Measurements from ENCODE around the gene TPRX1. TPM values are rescaled to one million over a fixed set of nuclear protein-coding genes. Genes with fewer than 3 reads are reported as not detected.
"Not testable (repeated sequence)": the region's sequence is repeated elsewhere in the genome, so short reads cannot be mapped to it uniquely, and the experiment has no call there.

Gene TPRX1
- total RNA-seq, 1 experiment from 2014 or later, result not detected

DNA sequence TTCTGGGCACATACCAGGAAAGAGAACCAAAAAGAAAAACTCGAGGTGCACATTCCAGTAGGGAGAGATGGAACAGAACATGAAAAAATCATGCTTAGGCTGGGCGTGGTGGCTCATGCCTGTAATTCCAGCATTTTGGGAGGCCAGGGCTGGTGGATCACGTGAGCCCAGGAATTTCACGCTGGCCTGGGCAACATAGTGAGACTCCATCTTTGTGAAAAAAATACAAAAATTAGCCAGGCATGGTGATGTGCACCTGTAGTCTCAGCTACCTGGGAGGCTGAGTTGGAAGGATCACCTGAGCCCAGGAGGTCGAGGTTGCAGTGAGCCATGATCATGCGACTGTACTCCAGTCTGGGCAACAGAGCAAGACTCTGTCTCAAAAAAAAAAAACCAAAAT, 33.1 kb downstream of the TPRX1 start:
- not testable (repeated sequence) for H3K9me3 ChIP-seq (ENCODE audit: low read length); H2AFZ ChIP-seq (ENCODE audit: low read length); H4K20me1 ChIP-seq (ENCODE audit: insufficient read depth, low read depth, low read length); H3K79me2 ChIP-seq (ENCODE audit: low read length); H3K36me3 ChIP-seq (ENCODE audit: insufficient read depth, low read length); DNase-seq; H3K9ac ChIP-seq (ENCODE audit: low read length); H3K27ac ChIP-seq (ENCODE audit: low read length); H3K4me2 ChIP-seq (ENCODE audit: low read depth, low read length, poor library complexity, severe bottlenecking); H3K9me2 ChIP-seq (replicated peaks; ENCODE audit: insufficient read depth, low read length); H3K27me3 ChIP-seq (ENCODE audit: low read length); H3K4me1 ChIP-seq (ENCODE audit: low read length); H3K4me3 ChIP-seq (ENCODE audit: low read length)

DNA sequence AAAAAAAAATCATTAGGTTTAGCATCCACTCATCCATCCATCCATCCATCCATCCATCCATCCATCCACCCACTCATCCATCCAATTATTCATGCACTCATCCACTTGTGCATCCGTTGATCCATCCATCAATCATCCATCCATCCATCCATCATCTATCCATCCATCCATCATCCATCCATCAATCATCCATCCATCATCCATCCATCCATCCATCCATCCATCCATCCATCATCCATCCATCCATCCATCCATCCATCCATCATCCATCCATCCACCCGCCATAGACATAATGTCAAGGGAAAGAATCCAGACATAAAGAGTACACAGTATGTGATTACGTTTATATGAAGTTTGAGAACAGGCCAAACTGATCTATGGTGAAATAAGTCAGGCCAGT, 34.8 kb downstream of the TPRX1 start:
- Histone ChIP-seq H3K9me2 (replicated peaks; ENCODE audit: insufficient read depth, low read length) (no peaks in the 10 kb centered on the region), H3K36me3 (ENCODE audit: insufficient read depth, low read length) (no peaks in the 10 kb centered on the region), H3K4me1 (ENCODE audit: low read length) (no peaks in the 10 kb centered on the region), H2AFZ (ENCODE audit: low read length) (no peak overlapping the region), H4K20me1 (ENCODE audit: insufficient read depth, low read depth, low read length) (no peaks in the 10 kb centered on the region), H3K27ac (ENCODE audit: low read length) (no peak overlapping the region), H3K79me2 (ENCODE audit: low read length) (no peaks in the 10 kb centered on the region), H3K9me3 (ENCODE audit: low read length) (no peaks in the 10 kb centered on the region), H3K4me2 (ENCODE audit: low read depth, low read length, poor library complexity, severe bottlenecking) (no peak overlapping the region), H3K4me3 (ENCODE audit: low read length) (no peak overlapping the region), H3K27me3 (ENCODE audit: low read length) (no peaks in the 10 kb centered on the region), H3K9ac (ENCODE audit: low read length) (no peak overlapping the region)
- DNase-seq, result no peak

DNA sequence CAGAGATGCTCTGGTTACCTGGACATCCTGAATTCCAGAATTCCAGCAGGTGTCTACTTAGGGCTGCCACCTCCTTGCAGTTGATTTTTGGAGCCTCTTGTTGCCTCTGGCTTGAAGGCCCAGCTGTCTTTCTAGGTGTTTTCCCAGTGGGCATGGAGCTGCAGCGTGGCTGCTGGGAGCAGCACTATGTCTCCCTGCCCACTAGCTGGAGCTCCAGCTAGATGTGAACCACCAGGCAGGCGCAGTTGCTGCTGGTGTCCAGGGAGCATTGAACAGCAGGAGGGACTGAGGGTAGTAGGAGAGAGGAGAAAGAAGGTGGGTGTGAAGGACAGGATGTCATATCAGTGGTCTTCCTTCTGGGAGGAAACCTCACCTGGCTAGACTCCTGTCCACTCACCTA, 35.7 kb downstream of the TPRX1 start:
- Histone ChIP-seq H3K4me1 (ENCODE audit: low read length) (no peaks in the 10 kb centered on the region), H4K20me1 (ENCODE audit: insufficient read depth, low read depth, low read length) (no peaks in the 10 kb centered on the region), H3K79me2 (ENCODE audit: low read length) (no peaks in the 10 kb centered on the region), H3K9ac (ENCODE audit: low read length) (no peak overlapping the region), H3K9me2 (replicated peaks; ENCODE audit: insufficient read depth, low read length) (no peaks in the 10 kb centered on the region), H2AFZ (ENCODE audit: low read length) (no peak overlapping the region), H3K27ac (ENCODE audit: low read length) (no peak overlapping the region), H3K4me2 (ENCODE audit: low read depth, low read length, poor library complexity, severe bottlenecking) (no peak overlapping the region), H3K36me3 (ENCODE audit: insufficient read depth, low read length) (no peaks in the 10 kb centered on the region), H3K4me3 (ENCODE audit: low read length) (no peak overlapping the region), H3K27me3 (ENCODE audit: low read length) (no peaks in the 10 kb centered on the region), H3K9me3 (ENCODE audit: low read length) (no peaks in the 10 kb centered on the region)
- DNase-seq, result no peak

DNA sequence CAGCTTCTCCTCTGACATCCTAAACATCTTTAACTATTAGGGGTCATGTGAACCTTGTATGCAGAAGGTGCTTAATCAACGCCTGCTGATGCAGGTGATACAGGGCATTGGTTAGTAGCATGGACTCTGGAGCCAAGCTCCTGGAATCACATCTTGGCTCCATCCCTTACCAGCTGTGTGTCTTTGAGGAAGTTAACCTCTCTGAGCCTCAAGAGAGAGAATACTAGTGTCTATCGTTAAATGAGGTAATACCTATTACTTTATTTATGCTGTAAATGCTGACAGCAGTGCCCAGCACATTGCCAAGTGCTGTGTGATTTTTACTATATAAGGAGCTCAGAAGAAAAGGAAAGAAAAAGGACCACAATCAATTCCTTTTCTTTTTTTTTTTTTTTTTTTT, 37.0 kb downstream of the TPRX1 start:
- Histone ChIP-seq H3K9ac (ENCODE audit: low read length) (no peak overlapping the region), H3K4me3 (ENCODE audit: low read length) (no peak overlapping the region), H4K20me1 (ENCODE audit: insufficient read depth, low read depth, low read length) (no peaks in the 10 kb centered on the region), H3K9me2 (replicated peaks; ENCODE audit: insufficient read depth, low read length) (no peaks in the 10 kb centered on the region), H3K9me3 (ENCODE audit: low read length) (no peaks in the 10 kb centered on the region), H3K4me2 (ENCODE audit: low read depth, low read length, poor library complexity, severe bottlenecking) (no peak overlapping the region), H3K36me3 (ENCODE audit: insufficient read depth, low read length) (no peaks in the 10 kb centered on the region), H2AFZ (ENCODE audit: low read length) (no peak overlapping the region), H3K4me1 (ENCODE audit: low read length) (no peaks in the 10 kb centered on the region), H3K27ac (ENCODE audit: low read length) (no peak overlapping the region), H3K27me3 (ENCODE audit: low read length) (no peaks in the 10 kb centered on the region), H3K79me2 (ENCODE audit: low read length) (no peaks in the 10 kb centered on the region)
- no peak for DNase-seq

DNA sequence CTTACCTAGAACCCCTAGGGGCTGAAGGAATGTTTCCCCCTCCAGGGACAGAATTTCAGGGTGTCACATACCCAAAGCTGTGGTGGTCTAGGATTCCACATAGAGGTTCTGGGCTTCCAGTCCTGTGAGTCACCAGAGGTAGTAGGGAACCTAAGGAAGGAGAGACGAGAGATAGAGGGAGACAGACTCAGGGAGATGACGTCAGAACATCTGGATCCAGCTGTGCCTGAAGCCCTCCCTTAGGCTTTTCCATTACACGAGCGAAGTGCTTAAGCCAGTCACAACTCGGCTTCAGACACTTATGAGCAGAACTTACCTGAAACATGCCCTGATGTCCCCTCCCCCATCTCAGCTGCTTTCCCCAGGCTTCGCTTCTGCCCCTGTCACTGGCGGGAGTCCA, 37.7 kb downstream of the TPRX1 start:
- H3K9ac ChIP-seq (ENCODE audit: low read length), result no peak overlapping the region
- no peaks in the 10 kb centered on the region for H3K4me1 ChIP-seq (ENCODE audit: low read length)
- H3K79me2 ChIP-seq (ENCODE audit: low read length), result no peaks in the 10 kb centered on the region
- H3K36me3 ChIP-seq (ENCODE audit: insufficient read depth, low read length), result no peaks in the 10 kb centered on the region
- no peaks in the 10 kb centered on the region for H3K27me3 ChIP-seq (ENCODE audit: low read length)
- DNase-seq, result no peak
- no peaks in the 10 kb centered on the region for H3K9me2 ChIP-seq (replicated peaks; ENCODE audit: insufficient read depth, low read length)
- H3K27ac ChIP-seq (ENCODE audit: low read length), result no peak overlapping the region
- no peak overlapping the region for H3K4me2 ChIP-seq (ENCODE audit: low read depth, low read length, poor library complexity, severe bottlenecking)
- H3K4me3 ChIP-seq (ENCODE audit: low read length), result no peak overlapping the region
- H2AFZ ChIP-seq (ENCODE audit: low read length), result no peak overlapping the region
- H3K9me3 ChIP-seq (ENCODE audit: low read length), result no peaks in the 10 kb centered on the region
- H4K20me1 ChIP-seq (ENCODE audit: insufficient read depth, low read depth, low read length), result no peaks in the 10 kb centered on the region

DNA sequence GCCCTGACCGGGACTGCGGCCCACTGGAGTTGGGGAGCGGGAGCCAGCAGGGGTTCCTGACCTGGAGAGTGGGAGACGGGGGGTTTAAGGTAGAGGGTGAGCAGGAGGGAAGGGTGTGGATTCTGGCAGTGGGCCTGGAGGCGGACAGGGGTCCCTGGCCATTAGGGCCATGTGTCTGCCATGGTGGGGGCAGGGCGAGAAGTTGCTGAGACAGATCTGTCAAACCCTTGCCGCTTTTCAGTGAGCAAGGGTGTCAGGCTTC, 38.1 kb downstream of the TPRX1 start:
- no peak overlapping the region for H2AFZ ChIP-seq (ENCODE audit: low read length)
- DNase-seq, result no peak
- no peaks in the 10 kb centered on the region for H3K9me3 ChIP-seq (ENCODE audit: low read length)
- no peaks in the 10 kb centered on the region for H3K9me2 ChIP-seq (replicated peaks; ENCODE audit: insufficient read depth, low read length)
- no peak overlapping the region for H3K27ac ChIP-seq (ENCODE audit: low read length)
- no peak overlapping the region for H3K4me2 ChIP-seq (ENCODE audit: low read depth, low read length, poor library complexity, severe bottlenecking)
- H3K27me3 ChIP-seq (ENCODE audit: low read length), result no peaks in the 10 kb centered on the region
- H4K20me1 ChIP-seq (ENCODE audit: insufficient read depth, low read depth, low read length), result no peaks in the 10 kb centered on the region
- no peaks in the 10 kb centered on the region for H3K4me1 ChIP-seq (ENCODE audit: low read length)
- H3K36me3 ChIP-seq (ENCODE audit: insufficient read depth, low read length), result no peaks in the 10 kb centered on the region
- no peaks in the 10 kb centered on the region for H3K79me2 ChIP-seq (ENCODE audit: low read length)
- no peak overlapping the region for H3K9ac ChIP-seq (ENCODE audit: low read length)
- no peak overlapping the region for H3K4me3 ChIP-seq (ENCODE audit: low read length)

DNA sequence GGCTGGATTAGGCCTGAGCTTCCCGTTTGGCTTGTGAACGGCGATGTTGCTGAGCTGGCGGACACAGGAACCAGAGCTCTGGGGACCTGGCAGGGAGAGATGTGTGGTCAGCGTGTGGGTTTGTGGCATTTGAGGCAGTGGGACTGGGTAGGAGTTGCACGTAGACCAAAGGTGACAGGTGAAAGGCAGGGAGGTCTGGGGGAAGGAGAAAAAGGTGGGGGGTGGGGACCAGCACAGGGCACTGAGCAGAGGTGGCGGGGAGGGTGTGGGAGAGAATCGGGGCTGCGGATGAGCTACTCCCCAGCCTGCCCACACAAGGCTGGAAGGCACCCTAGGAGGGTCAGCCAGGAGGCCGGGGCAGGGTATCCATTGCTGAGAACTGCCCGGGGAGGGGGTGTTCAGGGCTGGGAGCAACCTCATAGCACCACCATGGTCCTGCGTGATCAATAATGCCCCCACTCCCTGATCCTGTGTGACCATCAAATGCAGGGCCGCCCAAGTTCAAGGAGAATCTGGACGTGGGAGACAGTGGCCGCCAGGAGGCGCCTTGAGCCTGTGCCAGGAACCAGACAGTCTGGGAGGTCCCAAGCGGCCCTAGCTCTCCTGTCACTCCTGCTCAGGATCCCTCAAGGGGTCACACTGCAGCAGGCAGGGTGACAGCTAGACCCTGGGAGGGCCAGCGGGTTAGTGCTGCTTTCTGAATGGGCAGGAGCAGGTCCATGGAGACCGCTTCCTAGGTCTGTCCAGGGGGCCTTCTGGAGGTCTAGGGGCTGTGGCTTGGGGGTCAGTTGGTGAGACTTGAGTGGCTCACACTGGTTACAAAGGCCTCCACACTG, 38.6 kb downstream of the TPRX1 start:
- no peaks in the 10 kb centered on the region for H3K27me3 ChIP-seq (ENCODE audit: low read length)
- no peaks in the 10 kb centered on the region for H4K20me1 ChIP-seq (ENCODE audit: insufficient read depth, low read depth, low read length)
- no peaks in the 10 kb centered on the region for H3K9me2 ChIP-seq (replicated peaks; ENCODE audit: insufficient read depth, low read length)
- H3K4me2 ChIP-seq (ENCODE audit: low read depth, low read length, poor library complexity, severe bottlenecking), result no peak overlapping the region
- no peaks in the 10 kb centered on the region for H3K4me1 ChIP-seq (ENCODE audit: low read length)
- H3K27ac ChIP-seq (ENCODE audit: low read length), result no peak overlapping the region
- H3K36me3 ChIP-seq (ENCODE audit: insufficient read depth, low read length), result no peaks in the 10 kb centered on the region
- H2AFZ ChIP-seq (ENCODE audit: low read length), result no peak overlapping the region
- H3K9ac ChIP-seq (ENCODE audit: low read length), result no peak overlapping the region
- no peaks in the 10 kb centered on the region for H3K79me2 ChIP-seq (ENCODE audit: low read length)
- no peak overlapping the region for H3K4me3 ChIP-seq (ENCODE audit: low read length)
- no peaks in the 10 kb centered on the region for H3K9me3 ChIP-seq (ENCODE audit: low read length)
- DNase-seq, result peak; percentile 83

DNA sequence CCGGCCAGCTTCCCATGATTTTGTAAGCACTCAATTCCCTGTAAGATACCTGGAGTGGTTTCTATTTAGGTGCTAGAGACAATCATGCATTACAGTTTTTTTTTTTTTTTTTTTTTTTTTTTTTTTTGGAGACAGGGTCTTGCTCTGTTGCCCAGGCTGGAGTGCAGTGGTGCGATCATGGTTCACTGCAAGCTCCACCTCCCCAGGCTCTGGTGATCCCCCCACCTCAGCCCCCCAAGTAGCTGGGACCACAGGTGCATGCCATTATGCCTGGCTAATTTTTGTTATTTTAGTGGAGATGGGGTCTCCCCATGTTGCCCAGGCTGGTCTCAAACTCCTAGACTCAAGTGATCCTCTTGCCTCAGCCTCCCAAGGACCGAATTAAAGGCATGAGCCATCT, 39.6 kb downstream of the TPRX1 start:
- not testable (repeated sequence) for H2AFZ ChIP-seq (ENCODE audit: low read length); H3K27me3 ChIP-seq (ENCODE audit: low read length); H4K20me1 ChIP-seq (ENCODE audit: insufficient read depth, low read depth, low read length); H3K36me3 ChIP-seq (ENCODE audit: insufficient read depth, low read length); H3K4me1 ChIP-seq (ENCODE audit: low read length); H3K9ac ChIP-seq (ENCODE audit: low read length); H3K9me3 ChIP-seq (ENCODE audit: low read length); H3K4me2 ChIP-seq (ENCODE audit: low read depth, low read length, poor library complexity, severe bottlenecking); H3K9me2 ChIP-seq (replicated peaks; ENCODE audit: insufficient read depth, low read length); DNase-seq; H3K27ac ChIP-seq (ENCODE audit: low read length); H3K79me2 ChIP-seq (ENCODE audit: low read length); H3K4me3 ChIP-seq (ENCODE audit: low read length)

Data from Karpas-422 (cell line).